Measurements from ENCODE around the gene KLHL5. TPM values are rescaled to one million over a fixed set of nuclear protein-coding genes. Genes with fewer than 3 reads are reported as not detected.

KLHL5 gene
- total RNA-seq, 1 donor from 2014 or later, result 45.0 TPM

- H3K36me3 Mint-ChIP-seq (ENCODE audit: low read depth), result peaks cover 11% of the 10 kb centered on the region
- intact Hi-C loops (cut with micrococcal nuclease), result loop anchor here (10.0 kb wide), 2 partner anchors 381 to 479 kb away; partner anchors contain the start of genes KLF3 and UGDH
- peaks cover 71% of the 10 kb centered on the region for H3K4me1 Mint-ChIP-seq (ENCODE audit: low read depth)
These were observed 15.8 kb upstream of the KLHL5 start for GRCh38 chr4:39046249-39046648.

GRCh38 chr4:39047681-39048080 lies 14.4 kb upstream of the KLHL5 start:
- H3K27me3 Mint-ChIP-seq (ENCODE audit: insufficient read depth), result no peaks in the 10 kb centered on the region
- peak overlapping the region; percentile 66 for H3K27ac Mint-ChIP-seq
- peaks cover 14% of the 10 kb centered on the region for H3K36me3 Mint-ChIP-seq (ENCODE audit: low read depth)
- DNase-seq (ENCODE audit: low spot score), result no peak
- no peaks in the 10 kb centered on the region for H3K9me3 Mint-ChIP-seq
- peaks cover 78% of the 10 kb centered on the region for H3K4me1 Mint-ChIP-seq (ENCODE audit: low read depth)
- intact Hi-C loops (cut with micrococcal nuclease), result loop anchor here (10.0 kb wide), 2 partner anchors 383 to 477 kb away; partner anchors contain the start of genes KLF3 and UGDH
- peak overlapping the region; percentile 95 for H3K4me3 Mint-ChIP-seq

More at GRCh38 chr4:39046249-39046648, 15.8 kb upstream of the KLHL5 start:
- H3K27ac Mint-ChIP-seq, result peak overlapping the region; percentile 96
- peak overlapping the region; percentile 95 for H3K4me3 Mint-ChIP-seq
- H3K9me3 Mint-ChIP-seq, result no peaks in the 10 kb centered on the region
- H3K27me3 Mint-ChIP-seq (ENCODE audit: insufficient read depth), result no peaks in the 10 kb centered on the region
- no peak for DNase-seq (ENCODE audit: low spot score)

GRCh38 chr4:39048311-39048710 lies 13.7 kb upstream of the KLHL5 start:
- no peak for DNase-seq (ENCODE audit: low spot score)
- H3K4me1 Mint-ChIP-seq (ENCODE audit: low read depth), result peaks cover 81% of the 10 kb centered on the region
- intact Hi-C loops (cut with micrococcal nuclease), result loop anchor here (10.0 kb wide), 2 partner anchors 384 to 476 kb away; partner anchors contain the start of genes KLF3 and UGDH

GRCh38 chr4:39050590-39050989 lies 11.4 kb upstream of the KLHL5 start:
- Mint-ChIP-seq H3K9me3 (no peaks in the 10 kb centered on the region), H3K27me3 (ENCODE audit: insufficient read depth) (no peaks in the 10 kb centered on the region), H3K36me3 (ENCODE audit: low read depth) (peaks cover 14% of the 10 kb centered on the region), H3K4me1 (ENCODE audit: low read depth) (peaks cover 77% of the 10 kb centered on the region), H3K27ac (peak overlapping the region; percentile 50), H3K4me3 (no peak overlapping the region)
- intact Hi-C loops (cut with micrococcal nuclease), result loop anchor here (5.0 kb wide), 1 partner anchor 62 kb away; no protein-coding TSS in a partner anchor
- no peak for DNase-seq (ENCODE audit: low spot score)

More at GRCh38 chr4:39048311-39048710, 13.7 kb upstream of the KLHL5 start:
- Mint-ChIP-seq H3K4me3 (peak overlapping the region; percentile 95), H3K27me3 (ENCODE audit: insufficient read depth) (no peaks in the 10 kb centered on the region), H3K9me3 (no peaks in the 10 kb centered on the region), H3K27ac (peak overlapping the region; percentile 66), H3K36me3 (ENCODE audit: low read depth) (peaks cover 14% of the 10 kb centered on the region)

- Mint-ChIP-seq H3K36me3 (ENCODE audit: low read depth) (peaks cover 15% of the 10 kb centered on the region), H3K4me1 (ENCODE audit: low read depth) (peaks cover 69% of the 10 kb centered on the region), H3K9me3 (no peaks in the 10 kb centered on the region), H3K27ac (no peak overlapping the region), H3K27me3 (ENCODE audit: insufficient read depth) (no peaks in the 10 kb centered on the region), H3K4me3 (no peak overlapping the region)
- intact Hi-C loops (cut with micrococcal nuclease), result loop anchor here (5.0 kb wide), 1 partner anchor 61 kb away; no protein-coding TSS in a partner anchor
- DNase-seq (ENCODE audit: low spot score), result no peak
These were observed 10.5 kb upstream of the KLHL5 start for GRCh38 chr4:39051492-39051891.

- Mint-ChIP-seq H3K27ac (no peak overlapping the region), H3K9me3 (no peaks in the 10 kb centered on the region), H3K4me3 (no peak overlapping the region), H3K27me3 (ENCODE audit: insufficient read depth) (no peaks in the 10 kb centered on the region), H3K36me3 (ENCODE audit: low read depth) (peaks cover 17% of the 10 kb centered on the region), H3K4me1 (ENCODE audit: low read depth) (peaks cover 50% of the 10 kb centered on the region)
- DNase-seq (ENCODE audit: low spot score), result no peak
- intact Hi-C loops (cut with micrococcal nuclease), result loop anchor here (5.0 kb wide), 1 partner anchor 58 kb away; no protein-coding TSS in a partner anchor
These were observed 8.0 kb upstream of the KLHL5 start for GRCh38 chr4:39053983-39054382.

GRCh38 chr4:39054497-39054896 lies 7.5 kb upstream of the KLHL5 start:
- Mint-ChIP-seq H3K36me3 (ENCODE audit: low read depth) (peaks cover 17% of the 10 kb centered on the region), H3K27me3 (ENCODE audit: insufficient read depth) (no peaks in the 10 kb centered on the region), H3K4me1 (ENCODE audit: low read depth) (peaks cover 48% of the 10 kb centered on the region), H3K9me3 (no peaks in the 10 kb centered on the region), H3K27ac (no peak overlapping the region), H3K4me3 (no peak overlapping the region)
- DNase-seq (ENCODE audit: low spot score), result no peak
- intact Hi-C loops (cut with micrococcal nuclease), result loop anchor here (5.0 kb wide), 1 partner anchor 58 kb away; no protein-coding TSS in a partner anchor

GRCh38 chr4:39056023-39056422 lies 6.0 kb upstream of the KLHL5 start:
- Mint-ChIP-seq H3K4me1 (ENCODE audit: low read depth) (peaks cover 48% of the 10 kb centered on the region), H3K36me3 (ENCODE audit: low read depth) (peaks cover 17% of the 10 kb centered on the region), H3K4me3 (no peak overlapping the region), H3K27me3 (ENCODE audit: insufficient read depth) (no peaks in the 10 kb centered on the region), H3K27ac (no peak overlapping the region), H3K9me3 (no peaks in the 10 kb centered on the region)
- intact Hi-C loops (cut with micrococcal nuclease), result no loop called here
- DNase-seq (ENCODE audit: low spot score), result no peak

GRCh38 chr4:39061457-39061856 lies 575 bp upstream of the KLHL5 start:
- DNase-seq (ENCODE audit: low spot score), result no peak
- Mint-ChIP-seq H3K36me3 (ENCODE audit: low read depth) (peaks cover 12% of the 10 kb centered on the region), H3K27me3 (ENCODE audit: insufficient read depth) (no peaks in the 10 kb centered on the region), H3K4me1 (ENCODE audit: low read depth) (peaks cover 35% of the 10 kb centered on the region), H3K27ac (no peak overlapping the region), H3K9me3 (no peaks in the 10 kb centered on the region), H3K4me3 (no peak overlapping the region)
- intact Hi-C loops (cut with micrococcal nuclease), result no loop called here

- H3K27ac Mint-ChIP-seq, result no peak overlapping the region
- peaks cover 14% of the 10 kb centered on the region for H3K36me3 Mint-ChIP-seq (ENCODE audit: low read depth)
- H3K4me1 Mint-ChIP-seq (ENCODE audit: low read depth), result peaks cover 36% of the 10 kb centered on the region
- H3K4me3 Mint-ChIP-seq, result no peak overlapping the region
- DNase-seq (ENCODE audit: low spot score), result no peak
- H3K27me3 Mint-ChIP-seq (ENCODE audit: insufficient read depth), result no peaks in the 10 kb centered on the region
- H3K9me3 Mint-ChIP-seq, result no peaks in the 10 kb centered on the region
- intact Hi-C loops (cut with micrococcal nuclease), result no loop called here
These were observed 702 bp downstream of the KLHL5 start for GRCh38 chr4:39062770-39063097.

GRCh38 chr4:39063430-39063829 lies 1.4 kb downstream of the KLHL5 start:
- intact Hi-C loops (cut with micrococcal nuclease), result no loop called here
- no peak for DNase-seq (ENCODE audit: low spot score)
- Mint-ChIP-seq H3K27ac (no peak overlapping the region), H3K4me1 (ENCODE audit: low read depth) (peaks cover 43% of the 10 kb centered on the region), H3K36me3 (ENCODE audit: low read depth) (peaks cover 17% of the 10 kb centered on the region), H3K27me3 (ENCODE audit: insufficient read depth) (no peaks in the 10 kb centered on the region), H3K4me3 (no peak overlapping the region), H3K9me3 (no peaks in the 10 kb centered on the region)

GRCh38 chr4:39066371-39066770 lies 4.3 kb downstream of the KLHL5 start:
- intact Hi-C loops (cut with micrococcal nuclease), result no loop called here
- H3K9me3 Mint-ChIP-seq, result no peaks in the 10 kb centered on the region
- no peak overlapping the region for H3K27ac Mint-ChIP-seq
- peaks cover 21% of the 10 kb centered on the region for H3K36me3 Mint-ChIP-seq (ENCODE audit: low read depth)
- H3K27me3 Mint-ChIP-seq (ENCODE audit: insufficient read depth), result no peaks in the 10 kb centered on the region
- peaks cover 37% of the 10 kb centered on the region for H3K4me1 Mint-ChIP-seq (ENCODE audit: low read depth)
- no peak overlapping the region for H3K4me3 Mint-ChIP-seq
- no peak for DNase-seq (ENCODE audit: low spot score)

- no peaks in the 10 kb centered on the region for H3K9me3 Mint-ChIP-seq
- no peak for DNase-seq (ENCODE audit: low spot score)
- H3K4me3 Mint-ChIP-seq, result no peak overlapping the region
- H3K27ac Mint-ChIP-seq, result no peak overlapping the region
- H3K36me3 Mint-ChIP-seq (ENCODE audit: low read depth), result peaks cover 21% of the 10 kb centered on the region
- intact Hi-C loops (cut with micrococcal nuclease), result no loop called here
- H3K4me1 Mint-ChIP-seq (ENCODE audit: low read depth), result peaks cover 31% of the 10 kb centered on the region
- H3K27me3 Mint-ChIP-seq (ENCODE audit: insufficient read depth), result no peaks in the 10 kb centered on the region
These were observed 5.0 kb downstream of the KLHL5 start for GRCh38 chr4:39067031-39067430.

GRCh38 chr4:39067451-39067850 lies 5.4 kb downstream of the KLHL5 start:
- no peak overlapping the region for H3K27ac Mint-ChIP-seq
- intact Hi-C loops (cut with micrococcal nuclease), result no loop called here
- H3K4me3 Mint-ChIP-seq, result no peak overlapping the region
- peaks cover 18% of the 10 kb centered on the region for H3K36me3 Mint-ChIP-seq (ENCODE audit: low read depth)
- H3K27me3 Mint-ChIP-seq (ENCODE audit: insufficient read depth), result no peaks in the 10 kb centered on the region
- DNase-seq (ENCODE audit: low spot score), result no peak
- peaks cover 27% of the 10 kb centered on the region for H3K4me1 Mint-ChIP-seq (ENCODE audit: low read depth)
- no peaks in the 10 kb centered on the region for H3K9me3 Mint-ChIP-seq
